ENCODE data around the gene CACNG1.
"Not testable (repeated sequence)": the region's sequence is repeated elsewhere in the genome, so short reads cannot be mapped to it uniquely, and the experiment has no call there.

The CACNG1 gene

GRCh38 chr17:67025216-67025792 lies 19.1 kb upstream of the CACNG1 start:
- no peak for DNase-seq (ENCODE audit: low spot score)

- DNase-seq (ENCODE audit: low spot score), result no peak
These were observed 18.0 kb upstream of the CACNG1 start for GRCh38 chr17:67026341-67026740.

- DNase-seq (ENCODE audit: low spot score), result no peak
These were observed 17.2 kb upstream of the CACNG1 start for GRCh38 chr17:67027031-67027628.

- no peak for DNase-seq (ENCODE audit: low spot score)
These were observed 13.7 kb upstream of the CACNG1 start for GRCh38 chr17:67030641-67031040.

DNA sequence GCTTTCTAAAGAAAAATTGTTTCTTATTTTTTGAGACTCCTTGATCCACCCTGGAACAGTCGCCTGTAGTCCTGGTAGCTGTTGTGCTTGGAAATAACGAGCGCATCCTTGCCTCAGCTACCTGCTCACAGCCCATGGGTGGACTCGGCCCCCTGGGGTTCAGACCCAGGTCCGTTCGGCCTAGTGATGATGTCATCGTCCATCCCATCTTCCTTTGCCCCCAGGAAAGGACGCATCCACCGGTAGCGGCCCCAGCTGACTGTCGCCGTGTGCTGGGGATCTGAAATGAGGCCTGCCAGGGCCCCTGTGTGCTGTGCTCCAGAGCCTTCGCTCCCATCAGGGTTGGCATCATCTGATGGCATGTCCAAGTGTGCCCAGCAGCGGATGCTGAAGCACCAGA lies 12.0 kb upstream of the CACNG1 start:
- no peak for DNase-seq (ENCODE audit: low spot score)

- no peak for DNase-seq (ENCODE audit: low spot score)
These were observed 11.4 kb upstream of the CACNG1 start for GRCh38 chr17:67032985-67033384.

- no peak for DNase-seq (ENCODE audit: low spot score)
These were observed 10.7 kb upstream of the CACNG1 start for GRCh38 chr17:67033613-67034012.

GRCh38 chr17:67035131-67036083 lies 8.9 kb upstream of the CACNG1 start:
- DNase-seq (ENCODE audit: low spot score), result no peak

- no peak for DNase-seq (ENCODE audit: low spot score)
These were observed 5.4 kb upstream of the CACNG1 start for GRCh38 chr17:67038861-67039365.

DNA sequence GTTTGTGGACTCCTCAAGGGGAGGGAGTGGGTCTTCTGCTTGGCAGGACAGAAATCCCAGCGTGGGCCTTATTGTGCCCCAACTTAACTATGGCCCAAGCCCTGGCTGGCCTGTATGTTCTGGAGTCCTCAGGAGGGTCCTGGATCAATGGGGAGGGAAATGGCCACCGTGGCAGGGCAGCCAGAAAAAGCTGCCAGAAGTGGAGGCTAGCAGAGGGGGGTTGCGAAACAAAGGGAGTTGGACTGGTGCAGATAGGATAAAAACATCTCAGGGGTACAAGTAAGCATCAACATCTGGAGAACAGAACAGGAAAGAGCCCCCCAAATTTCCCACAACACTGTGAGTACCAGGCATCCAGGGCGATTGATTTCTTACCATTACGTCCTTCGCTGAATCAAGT lies 3.7 kb upstream of the CACNG1 start:
- no peak for DNase-seq (ENCODE audit: low spot score)

- DNase-seq (ENCODE audit: low spot score), result not testable (repeated sequence)
These were observed 3.2 kb upstream of the CACNG1 start for GRCh38 chr17:67041119-67041518.

- DNase-seq (ENCODE audit: low spot score), result no peak
These were observed 2.8 kb upstream of the CACNG1 start for GRCh38 chr17:67041531-67041930.

DNA sequence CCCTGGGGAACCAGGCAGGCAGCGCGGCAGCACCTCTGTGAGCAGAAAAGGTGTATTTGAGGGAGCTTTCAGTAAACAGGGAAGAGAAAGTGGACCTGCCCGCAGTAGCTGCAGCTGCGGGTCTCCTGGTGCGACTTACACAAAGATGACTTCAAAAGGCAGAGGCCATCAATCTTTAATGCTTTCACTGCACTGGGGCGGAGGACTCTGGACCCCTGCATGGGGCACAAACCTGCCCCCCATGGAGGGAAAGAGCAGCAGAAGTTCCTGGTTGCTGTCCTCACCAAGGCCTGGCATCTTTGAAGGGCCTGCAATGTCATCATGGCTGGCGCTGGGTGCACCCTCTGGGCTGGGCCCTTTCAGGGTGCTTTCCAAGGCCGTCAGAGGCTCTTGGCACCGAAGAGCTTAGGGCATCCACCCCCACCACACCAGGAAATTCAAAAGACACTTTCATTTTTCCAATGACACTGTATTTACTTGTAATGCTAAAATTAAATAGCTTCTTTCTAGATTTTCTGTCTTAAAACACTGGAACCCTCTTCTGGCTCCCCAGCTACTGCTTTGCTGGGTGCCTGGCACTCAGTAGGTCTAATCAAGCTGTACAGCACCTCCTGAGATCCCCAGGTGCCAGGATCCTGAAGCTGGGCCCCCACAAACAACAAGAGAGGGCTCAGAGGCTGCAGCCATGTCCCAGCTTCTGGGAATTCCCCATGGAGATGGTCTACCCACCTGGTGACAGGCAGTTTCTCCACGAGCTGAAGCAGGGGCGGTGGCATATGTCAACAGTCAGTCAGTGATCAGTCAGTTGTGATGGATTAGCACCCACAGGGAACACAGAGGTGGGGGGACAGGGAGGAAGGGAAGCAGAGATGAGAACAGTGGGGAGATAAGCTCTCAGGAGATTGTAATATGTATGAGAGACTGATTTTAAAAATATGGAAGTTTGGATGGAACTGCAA lies 2.1 kb upstream of the CACNG1 start:
- no peak for DNase-seq (ENCODE audit: low spot score)

DNA sequence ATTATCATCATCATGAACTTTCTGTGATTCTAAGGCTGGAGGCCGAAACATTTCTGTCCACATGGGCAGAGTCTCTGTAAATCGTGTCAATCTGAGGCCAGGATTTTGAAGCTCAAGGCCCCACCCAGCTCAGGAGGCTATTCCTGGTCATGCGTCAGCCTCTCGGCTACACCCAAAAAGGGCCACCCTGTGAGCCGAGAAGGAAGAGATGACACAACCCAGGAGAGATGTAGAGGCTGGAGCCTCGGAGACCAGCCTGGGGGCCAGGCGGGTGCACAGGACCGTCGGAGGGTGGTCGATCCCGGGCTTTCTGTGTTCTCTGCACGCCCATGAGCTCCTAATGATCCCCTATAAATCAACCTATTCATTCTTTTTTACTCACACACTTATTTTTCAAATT lies 1.1 kb upstream of the CACNG1 start:
- DNase-seq (ENCODE audit: low spot score), result no peak

GRCh38 chr17:67044940-67045339 lies 586 bp downstream of the CACNG1 start:
- DNase-seq (ENCODE audit: low spot score), result no peak

- DNase-seq (ENCODE audit: low spot score), result no peak
These were observed 2.0 kb downstream of the CACNG1 start for GRCh38 chr17:67046398-67046797.

DNA sequence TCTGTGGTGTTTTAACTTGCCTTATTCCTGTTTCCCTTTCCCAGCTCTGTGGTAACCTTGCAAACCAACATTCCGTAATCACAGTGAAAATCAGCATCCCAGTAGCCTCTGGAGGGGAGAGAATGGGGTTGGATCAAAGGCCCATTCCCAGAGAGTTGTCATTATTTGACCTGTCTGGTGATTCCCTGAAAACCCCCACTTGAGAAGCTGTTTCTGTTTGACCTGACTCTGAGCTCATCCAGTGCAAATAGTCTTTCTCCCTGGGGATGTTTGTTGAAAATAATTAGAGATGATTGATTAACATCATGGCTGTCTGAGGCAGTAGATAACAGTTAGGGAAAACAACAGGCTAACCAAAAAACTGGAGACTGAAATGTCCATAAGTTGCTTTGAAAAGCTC lies 3.0 kb downstream of the CACNG1 start:
- no peak for DNase-seq (ENCODE audit: low spot score)

DNA sequence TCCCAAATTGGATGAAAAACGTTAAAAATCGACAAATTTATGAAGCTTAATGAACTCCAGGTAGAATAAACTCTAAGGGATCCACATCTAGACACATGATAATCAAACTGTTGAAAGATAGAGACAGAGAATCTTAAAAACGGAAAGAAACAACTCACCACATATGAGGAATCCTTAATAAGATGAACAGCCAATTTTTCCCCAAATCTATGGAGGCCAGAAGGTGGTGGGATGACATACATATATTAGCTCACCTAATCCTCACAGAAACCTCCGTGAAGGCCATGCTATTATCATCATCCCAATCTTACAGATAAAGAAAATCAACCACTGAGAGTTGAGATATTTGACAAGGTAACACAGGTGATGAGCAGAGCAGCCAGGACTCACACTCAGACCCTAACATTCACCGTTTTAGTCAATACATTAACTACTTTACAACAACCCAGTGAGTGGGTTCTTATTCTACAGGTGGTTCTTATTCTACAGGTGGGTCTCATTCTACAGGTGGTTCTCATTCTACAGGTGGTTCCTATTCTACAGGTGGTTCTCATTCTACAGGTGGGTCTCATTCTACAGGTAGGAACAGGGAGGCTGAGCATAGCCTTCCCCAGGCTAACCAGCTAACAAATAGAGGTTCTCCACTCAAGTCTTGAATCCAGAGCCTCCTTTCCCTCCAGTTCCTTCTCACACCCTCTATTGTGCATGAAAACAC lies 4.8 kb downstream of the CACNG1 start:
- no peak for DNase-seq (ENCODE audit: low spot score)

DNA sequence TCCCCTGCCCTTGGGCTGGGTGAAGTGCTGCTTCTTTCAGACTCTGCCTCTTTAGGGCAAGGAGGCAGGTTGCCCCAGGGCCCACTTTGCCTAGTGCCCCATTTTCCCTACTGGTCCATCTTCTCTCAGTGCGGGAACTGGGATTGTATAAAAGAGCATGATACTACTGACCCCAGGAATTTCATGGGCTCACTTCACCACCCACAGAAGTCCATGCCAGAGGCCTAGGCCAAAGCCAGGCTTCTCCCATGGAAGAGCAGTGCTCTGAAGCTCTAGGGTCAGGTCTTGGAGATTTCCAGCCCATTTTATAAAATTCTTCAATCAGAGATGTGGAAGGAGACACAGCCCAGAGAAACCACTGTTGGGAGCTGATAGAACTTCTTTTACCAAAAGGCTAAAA lies 5.7 kb downstream of the CACNG1 start:
- no peak for DNase-seq (ENCODE audit: low spot score)

- no peak for DNase-seq (ENCODE audit: low spot score)
These were observed 6.3 kb downstream of the CACNG1 start for GRCh38 chr17:67050471-67051154.

GRCh38 chr17:67051155-67051538 lies 6.8 kb downstream of the CACNG1 start:
- DNase-seq (ENCODE audit: low spot score), result no peak

Data from globus pallidus (tissue), 1 donor.